NCI-H2227 (cell line): ENCODE results near the gene SHISA9.

Experiments used
- DNase-seq: peaks from one replicate; lab custom pipeline; 2025; ENCODE audit not compliant: unreplicated experiment; lab: John Stamatoyannopoulos, UW

The SHISA9 gene

GRCh38 chr16:12944300-12944699 lies 42.9 kb downstream of the SHISA9 start:
- DNase-seq, result no peak

DNA sequence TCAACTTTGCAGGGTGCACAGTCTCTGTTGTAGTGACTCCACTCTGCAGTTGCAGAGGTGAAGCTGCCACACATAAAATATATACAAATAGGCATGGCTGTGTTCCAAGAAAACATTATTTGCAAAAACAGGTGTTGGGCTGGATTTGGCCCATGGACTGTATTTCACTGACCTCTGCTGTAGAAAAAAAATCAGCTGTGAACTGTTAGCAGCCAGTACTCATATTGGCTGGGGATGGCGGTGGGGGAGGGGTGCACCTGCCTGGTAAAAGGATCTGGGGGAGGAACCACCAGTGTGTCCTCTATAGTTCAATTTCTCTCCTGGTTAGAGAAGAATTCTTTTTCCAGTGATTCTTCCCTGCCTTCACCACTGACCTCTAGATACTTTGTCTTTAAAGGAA lies 50.0 kb downstream of the SHISA9 start:
- DNase-seq, result no peak

DNA sequence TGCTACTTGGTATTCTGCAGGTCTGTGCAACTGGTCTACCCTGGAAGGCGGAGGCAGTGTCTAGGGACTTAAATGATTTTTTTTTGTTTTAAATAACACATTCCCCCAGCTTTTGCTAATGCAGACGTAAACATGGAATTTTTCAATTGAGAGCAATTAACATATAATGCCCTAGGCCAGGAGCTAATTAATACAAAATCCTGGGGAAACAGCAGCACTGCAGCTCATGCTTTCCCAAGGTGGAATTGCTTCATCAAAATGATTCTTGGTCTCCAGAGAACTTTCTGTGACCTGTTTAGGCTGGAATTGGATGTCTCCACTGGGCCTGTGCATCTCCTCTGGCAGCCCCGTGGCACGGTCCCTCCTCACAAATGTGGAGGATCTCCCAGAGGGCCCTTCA lies 50.6 kb downstream of the SHISA9 start:
- no peak for DNase-seq

DNA sequence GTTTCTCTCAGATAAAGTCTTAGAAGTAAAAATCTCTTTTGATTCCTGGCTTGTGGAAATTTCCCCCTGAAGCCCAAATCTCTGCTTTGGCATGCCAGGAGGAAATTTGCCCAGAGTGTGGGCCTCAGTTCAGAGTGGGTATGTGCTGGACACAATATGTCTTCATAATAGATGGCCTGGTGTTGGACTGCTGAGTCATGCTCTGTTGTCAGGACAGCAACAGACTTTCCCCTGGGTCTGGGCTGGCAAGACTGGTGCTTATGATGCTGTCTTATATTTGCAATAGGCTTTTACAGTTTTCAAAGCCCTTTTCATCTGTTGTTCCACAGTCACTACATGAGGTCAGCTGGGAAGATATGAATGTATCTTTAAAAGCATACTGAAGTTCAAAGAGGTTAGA lies 57.0 kb downstream of the SHISA9 start:
- no peak for DNase-seq

DNA sequence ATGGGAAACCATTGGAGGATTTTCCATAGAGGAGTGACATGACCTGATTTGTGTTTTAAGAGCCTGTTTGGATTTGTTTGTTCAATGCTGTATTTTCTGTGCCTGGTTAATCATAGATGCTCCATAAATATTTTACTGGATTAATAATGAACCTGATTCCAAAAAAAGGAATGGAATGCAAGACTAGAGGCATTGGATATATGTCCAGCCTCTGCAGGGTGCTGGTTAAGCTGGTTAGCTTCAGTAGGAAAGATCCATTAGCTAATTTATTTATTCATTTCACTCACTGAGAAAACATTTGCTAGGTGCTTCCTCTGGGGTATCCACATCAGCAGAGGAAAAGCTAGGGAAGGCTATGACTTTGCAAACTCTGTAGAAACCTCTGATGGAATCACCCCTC lies 57.7 kb downstream of the SHISA9 start:
- no peak for DNase-seq

DNA sequence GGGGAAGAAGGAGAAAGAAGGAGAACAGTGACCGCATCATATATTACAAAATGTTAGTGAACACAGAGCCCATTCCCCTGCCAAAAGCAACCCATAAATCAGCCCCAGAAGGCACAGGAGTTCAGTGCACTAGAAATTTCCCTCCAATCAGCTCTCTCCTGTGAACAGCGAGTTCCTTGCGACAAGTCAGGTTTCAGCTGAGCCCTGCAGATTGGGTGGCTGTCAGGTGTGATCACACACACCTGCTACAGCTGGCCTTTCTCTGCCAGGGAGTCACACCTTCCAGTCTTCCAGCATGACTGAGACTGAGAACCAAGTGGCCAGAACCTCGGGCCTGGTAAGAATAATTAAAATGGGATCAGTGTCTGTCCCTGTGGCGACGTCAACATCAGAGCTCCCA lies 60.2 kb downstream of the SHISA9 start:
- DNase-seq, result no peak

GRCh38 chr16:12964461-12964860 lies 63.1 kb downstream of the SHISA9 start:
- DNase-seq, result no peak

DNA sequence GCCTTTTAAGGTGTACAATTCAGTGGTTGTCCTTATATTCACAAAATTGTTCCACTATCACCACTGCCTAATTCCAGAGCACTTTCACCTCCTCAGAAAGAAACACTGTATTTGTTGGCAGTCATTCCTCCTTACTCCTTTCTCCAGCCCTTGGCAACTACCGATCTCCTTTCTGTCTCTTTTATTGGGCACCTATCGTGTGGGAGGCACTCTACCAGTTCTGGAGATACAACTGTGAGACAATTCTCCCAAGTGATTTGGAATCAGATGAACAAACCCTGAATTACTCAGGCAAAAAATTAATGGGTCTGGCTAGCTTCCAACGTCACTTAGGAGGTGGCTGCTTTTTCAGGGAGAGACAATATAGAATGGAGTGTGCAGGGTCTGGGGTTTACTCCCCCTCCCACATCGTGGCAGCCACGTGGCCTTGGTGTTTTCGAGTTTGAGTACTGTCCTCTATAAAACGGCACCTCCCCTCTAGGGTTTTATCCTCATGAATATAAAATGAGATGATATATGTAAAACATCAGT lies 63.9 kb downstream of the SHISA9 start:
- DNase-seq, result no peak

DNA sequence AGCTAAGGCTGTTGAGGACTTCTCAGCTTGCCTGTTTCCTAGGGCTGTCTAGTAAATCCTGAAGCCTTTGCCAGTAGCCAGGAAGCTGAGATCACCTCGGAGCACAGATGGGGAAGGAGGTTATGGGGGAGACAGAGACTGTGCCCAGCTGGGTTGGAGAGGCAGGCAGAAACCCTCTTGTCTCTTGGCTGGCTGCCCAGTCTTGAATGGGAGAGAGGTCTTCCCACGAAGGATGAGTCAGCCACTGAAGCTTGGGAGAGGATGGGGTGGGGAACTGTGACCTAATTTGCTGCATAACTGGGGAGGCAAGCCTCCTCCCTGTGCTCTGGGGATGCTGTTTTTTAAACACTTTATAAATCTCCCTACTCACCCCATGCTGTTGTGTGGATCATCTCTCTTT lies 69.8 kb downstream of the SHISA9 start:
- peak; percentile 19 for DNase-seq

DNA sequence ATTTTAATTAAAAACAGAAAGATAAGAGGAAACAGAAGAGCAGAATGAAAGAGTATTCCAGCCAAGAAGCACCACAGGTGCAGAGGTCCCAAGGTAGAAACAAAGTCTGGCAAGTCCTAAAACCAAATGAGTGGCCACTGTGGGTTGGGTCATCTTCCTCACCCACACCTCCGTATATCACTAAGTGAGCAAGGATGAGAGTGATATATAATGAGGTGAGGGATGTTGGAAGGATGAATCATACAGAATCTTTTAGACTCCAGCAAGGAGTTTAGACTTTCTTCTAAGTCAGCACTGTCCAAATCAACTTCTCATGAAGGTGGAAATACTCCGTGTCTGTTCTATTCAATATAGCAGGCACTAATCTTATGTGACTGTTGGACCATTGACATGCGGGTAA lies 70.8 kb downstream of the SHISA9 start:
- DNase-seq, result no peak

GRCh38 chr16:12975766-12976165 lies 74.4 kb downstream of the SHISA9 start:
- no peak for DNase-seq

- no peak for DNase-seq
Measured at GRCh38 chr16:12976496-12976895, 75.1 kb downstream of the SHISA9 start.

GRCh38 chr16:12976936-12977335 lies 75.5 kb downstream of the SHISA9 start:
- DNase-seq, result no peak

DNA sequence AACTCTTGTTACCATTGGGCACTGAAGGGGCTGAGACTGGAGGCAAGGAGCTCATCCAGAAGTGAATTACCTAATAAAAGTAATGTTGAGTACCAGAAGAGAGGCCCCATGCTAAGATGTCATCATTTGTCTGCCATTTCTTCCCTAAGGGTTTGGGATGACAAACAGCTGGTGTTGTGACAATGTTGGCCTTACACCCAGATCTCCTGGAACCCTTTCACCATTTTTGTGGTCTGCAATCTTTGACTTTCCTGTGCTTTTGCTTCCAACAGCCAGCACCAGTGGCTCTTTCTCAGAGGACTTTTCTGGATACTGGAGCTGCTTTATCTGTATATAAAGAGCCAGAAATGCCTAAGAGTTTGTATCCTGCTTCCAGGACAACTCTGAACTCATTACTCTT lies 84.1 kb downstream of the SHISA9 start:
- no peak for DNase-seq

DNA sequence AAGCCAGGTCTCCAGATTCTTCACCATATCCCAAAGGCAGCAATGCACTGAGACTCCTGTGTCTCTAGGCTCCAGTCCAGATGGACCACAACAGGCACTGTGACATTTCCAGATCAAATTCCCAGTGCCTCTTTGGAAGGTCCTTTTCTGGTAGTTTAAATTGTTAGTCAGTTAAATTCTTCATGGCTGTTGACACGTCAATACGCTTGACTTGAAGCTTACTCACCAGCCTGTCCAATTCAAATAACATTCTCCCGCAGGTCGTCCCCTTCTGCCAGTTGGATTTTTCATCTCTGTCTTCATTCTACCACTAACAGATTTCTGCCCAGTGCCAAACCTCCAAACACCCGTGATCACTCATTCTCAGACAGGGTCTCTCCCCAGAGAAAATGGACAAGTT lies 86.7 kb downstream of the SHISA9 start:
- DNase-seq, result no peak

- DNase-seq, result no peak
Measured at GRCh38 chr16:12992066-12992465, 90.7 kb downstream of the SHISA9 start.

GRCh38 chr16:12994402-12994801 lies 93.0 kb downstream of the SHISA9 start:
- DNase-seq, result no peak

GRCh38 chr16:12995721-12996372 lies 94.4 kb downstream of the SHISA9 start:
- DNase-seq, result no peak

- DNase-seq, result no peak
Measured at GRCh38 chr16:12998361-12999085, 97.1 kb downstream of the SHISA9 start.

DNA sequence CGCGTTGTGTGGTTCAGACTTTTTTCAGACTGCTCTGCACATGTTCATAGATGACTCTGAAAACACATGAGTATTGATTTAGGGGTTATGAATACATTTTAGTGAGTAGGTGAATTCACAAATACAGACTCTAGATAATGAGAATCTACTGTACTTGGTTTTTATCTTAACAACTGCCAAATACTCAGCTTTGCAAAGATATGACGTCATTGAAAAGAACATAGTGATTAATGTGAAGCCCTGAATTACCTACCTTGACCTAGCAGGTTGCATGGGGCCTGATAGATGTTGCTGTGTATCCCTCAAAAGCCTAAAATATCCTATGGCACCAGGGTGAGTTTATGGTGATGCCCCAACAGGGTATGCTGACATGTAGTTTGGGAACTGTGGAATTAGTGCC lies 98.0 kb downstream of the SHISA9 start:
- no peak for DNase-seq

DNA sequence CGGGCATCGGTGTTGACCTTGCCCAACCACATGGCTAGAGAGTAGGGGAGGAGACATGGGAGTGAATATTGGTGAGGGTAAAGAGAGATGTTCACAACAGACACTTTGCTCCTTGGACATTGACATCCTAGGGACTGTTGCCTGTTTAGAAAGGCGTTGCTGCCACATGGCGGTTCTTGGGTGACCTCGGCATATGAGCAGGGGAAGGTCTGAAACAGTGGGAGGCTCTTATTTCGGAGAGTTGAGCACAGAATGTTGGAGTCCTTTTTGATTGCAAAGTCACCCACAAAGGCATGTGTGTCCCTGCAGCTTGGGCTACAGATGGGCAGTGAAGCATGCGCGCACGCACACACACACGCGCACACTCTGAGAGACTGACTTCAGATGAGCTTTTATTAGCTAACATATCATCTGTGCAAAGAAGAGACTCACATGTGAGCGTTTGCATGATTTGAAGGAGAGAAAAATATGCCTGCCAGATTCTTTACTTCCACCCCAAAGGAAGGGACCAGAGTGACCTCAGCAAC lies 104.4 kb downstream of the SHISA9 start:
- no peak for DNase-seq

DNA sequence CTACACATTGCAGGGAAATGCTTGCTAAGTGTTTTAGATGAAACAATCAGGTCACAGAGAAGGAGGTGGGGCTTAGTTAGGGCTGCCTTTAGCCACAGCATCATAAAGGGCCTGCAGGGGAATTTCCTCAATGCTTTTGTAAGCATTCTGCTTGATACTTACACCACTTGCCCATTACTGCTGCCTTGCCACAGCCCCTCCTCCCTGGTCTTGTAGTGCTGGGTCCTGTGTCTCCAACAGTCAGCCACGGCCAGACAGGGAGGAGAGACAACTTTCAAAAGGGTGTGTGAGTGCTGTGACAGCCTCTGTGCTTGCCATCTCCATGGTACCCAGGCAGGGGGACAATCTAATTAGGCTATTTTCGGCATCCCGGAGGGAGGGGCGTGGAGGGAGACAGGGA lies 111.2 kb downstream of the SHISA9 start:
- no peak for DNase-seq
